Liver (tissue), 3 donors: ENCODE measurements around the gene STX7.

Experiments
- CTCF ChIP-seq: fragments of 150-350 bp; IDR thresholded peaks from 2 replicates; pipeline ENCODE4 v1.5.1; 2017; ENCODE audit warnings: improper control_type of control experiment, low read depth, low read length; ENCODE audit not compliant: missing input control
- EGR1 ChIP-seq, 2 donors: IDR thresholded peaks; 2 replicates each; pipeline ENCODE4 v1.6.1; 2016 to 2018; ENCODE audit warnings: antibody characterized with exemption in 2 of 2, low read depth in 2 of 2
- TAF1 ChIP-seq: conservative IDR thresholded peaks from 2 replicates; pipeline ENCODE4 v1.6.1; 2016; ENCODE audit warnings: antibody characterized with exemption, mild to moderate bottlenecking
- YY1 ChIP-seq: IDR thresholded peaks from 2 replicates; pipeline ENCODE4 v1.6.1; 2016; ENCODE audit warnings: antibody characterized with exemption, mild to moderate bottlenecking
- ZBTB33 ChIP-seq: IDR thresholded peaks from 2 replicates; pipeline ENCODE4 v1.6.1; 2016; ENCODE audit warnings: antibody characterized with exemption
- TF ChIP-seq, protein P1 (sequence below): IDR thresholded peaks from 2 replicates; pipeline ENCODE4 v1.6.1; 2016; ENCODE audit warnings: antibody characterized with exemption
- donor health status: healthy.
- donor health status: healthy.

- TF ChIP-seq YY1 (no peak), CTCF (no peak), ZBTB33 (no peak), EGR1 (IDR thresholded peaks at IDR 0.05; ENCODE audit: low read depth in 2 of 2) (no peak), TAF1 (no peak)
- TF ChIP-seq, protein P1, sequence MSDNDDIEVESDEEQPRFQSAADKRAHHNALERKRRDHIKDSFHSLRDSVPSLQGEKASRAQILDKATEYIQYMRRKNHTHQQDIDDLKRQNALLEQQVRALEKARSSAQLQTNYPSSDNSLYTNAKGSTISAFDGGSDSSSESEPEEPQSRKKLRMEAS = no peak
Measured at GRCh38 chr6:132430110-132430509, 82.8 kb downstream of the STX7 start.
